Embryonic facial prominence (tissue), 1 donor: ENCODE data around the gene MIF4GD.
"Not testable (repeated sequence)": the region's sequence is repeated elsewhere in the genome, so short reads cannot be mapped to it uniquely, and the experiment has no call there.

Experiments
- DNase-seq: peaks from one replicate; pipeline ENCODE4 v3.0.0-alpha.2; 2016; ENCODE audit errors: extremely low spot score

The MIF4GD gene

DNA sequence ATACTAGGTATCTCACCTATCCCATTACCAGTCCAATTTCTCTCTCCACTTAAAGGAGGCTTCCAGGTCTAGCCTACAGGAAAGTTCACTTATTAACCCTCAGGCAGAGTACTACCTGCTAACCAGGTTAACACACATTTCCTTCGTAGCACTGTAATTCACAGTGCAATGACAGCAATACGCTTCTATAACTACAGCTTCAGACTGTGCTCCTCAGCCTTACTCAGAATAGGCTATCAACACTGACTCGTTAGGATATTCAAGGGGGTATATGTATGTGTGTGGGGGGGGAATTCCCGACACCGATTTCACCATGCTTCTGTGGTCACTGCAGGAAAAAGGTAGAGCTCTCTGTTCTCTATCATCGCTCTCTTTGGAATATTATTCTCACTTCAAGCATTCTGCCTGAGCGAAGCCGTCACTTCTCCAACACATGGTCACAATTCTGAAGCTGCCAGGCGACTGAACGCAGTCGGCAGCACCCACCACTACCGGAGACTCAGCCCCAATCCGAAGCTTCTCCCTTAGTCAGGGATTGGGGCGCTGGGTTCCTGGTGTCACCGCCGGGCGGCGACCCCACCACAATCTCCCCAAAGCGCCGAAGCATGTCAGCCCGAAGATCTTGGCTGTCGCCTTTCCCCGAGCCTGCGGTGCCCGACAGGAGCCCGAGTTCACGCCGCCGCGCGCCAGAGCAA is 10.2 kb downstream of the MIF4GD start:
- no peak for DNase-seq

DNA sequence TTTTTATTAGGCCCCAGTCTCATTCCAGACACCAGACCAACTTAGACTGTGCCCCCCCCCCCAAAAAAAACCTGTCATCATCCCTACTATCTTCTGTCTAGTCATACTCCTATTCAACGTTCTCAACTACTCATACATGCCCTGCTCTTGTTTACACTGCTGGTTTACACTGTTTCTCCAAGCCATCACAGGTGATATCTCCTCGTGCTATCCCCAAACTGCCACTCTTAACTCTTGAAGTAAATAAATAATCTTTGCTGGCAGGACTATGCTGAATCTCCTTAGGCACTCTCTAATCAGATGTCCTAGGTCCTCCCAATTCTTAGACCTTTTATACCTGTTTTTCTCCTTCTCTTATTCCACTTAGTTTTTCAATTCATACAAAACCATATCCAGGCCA is 13.8 kb downstream of the MIF4GD start:
- DNase-seq = not testable (repeated sequence)

- not testable (repeated sequence) for DNase-seq
These were observed 14.9 kb downstream of the MIF4GD start for GRCh38 chr17:75255954-75256698.

GRCh38 chr17:75252039-75252816 is 18.8 kb downstream of the MIF4GD start:
- DNase-seq = no peak

DNA sequence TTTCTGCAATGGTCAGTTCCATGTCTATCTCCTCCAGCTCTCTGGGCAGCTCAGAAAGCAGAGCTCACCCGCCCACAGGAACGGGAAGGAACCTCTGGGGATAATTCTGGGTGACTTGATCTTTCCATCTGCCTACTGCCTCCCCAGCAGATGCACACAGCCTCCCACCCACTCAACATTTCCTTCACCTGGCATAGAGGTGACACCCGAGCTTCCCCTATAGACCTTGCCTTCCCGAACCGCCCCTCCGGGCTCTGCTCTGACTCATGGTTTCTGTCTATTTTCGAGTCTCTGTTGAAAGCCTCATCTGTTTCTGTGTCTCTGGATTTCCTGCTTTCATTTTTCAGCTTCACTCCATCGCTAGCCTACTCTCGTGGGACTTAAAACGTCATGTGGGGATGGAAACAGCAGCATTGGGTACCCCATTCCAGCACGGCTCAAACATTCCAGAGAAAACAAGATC is 21.0 kb downstream of the MIF4GD start:
- no peak for DNase-seq

DNA sequence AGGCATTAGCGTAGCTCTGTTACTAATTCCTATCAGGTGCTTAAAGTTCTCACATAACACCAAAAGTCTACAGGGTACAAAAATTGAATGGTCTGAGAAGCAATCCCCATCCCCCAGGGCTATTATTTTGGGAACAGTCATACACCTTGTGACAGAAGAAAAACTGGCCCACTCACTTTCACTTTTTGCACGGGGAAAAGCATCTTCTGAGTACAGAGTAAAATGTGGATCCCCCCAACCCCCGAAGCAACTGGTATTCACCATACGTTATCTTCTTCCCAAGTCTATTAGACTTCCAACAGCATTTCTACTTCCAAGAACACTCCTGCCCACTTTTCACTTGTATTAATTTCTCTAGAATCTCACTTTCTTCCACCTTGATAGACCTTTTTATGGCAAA is 21.5 kb downstream of the MIF4GD start:
- DNase-seq = no peak

GRCh38 chr17:75246404-75246803 is 24.6 kb downstream of the MIF4GD start:
- no peak for DNase-seq

DNA sequence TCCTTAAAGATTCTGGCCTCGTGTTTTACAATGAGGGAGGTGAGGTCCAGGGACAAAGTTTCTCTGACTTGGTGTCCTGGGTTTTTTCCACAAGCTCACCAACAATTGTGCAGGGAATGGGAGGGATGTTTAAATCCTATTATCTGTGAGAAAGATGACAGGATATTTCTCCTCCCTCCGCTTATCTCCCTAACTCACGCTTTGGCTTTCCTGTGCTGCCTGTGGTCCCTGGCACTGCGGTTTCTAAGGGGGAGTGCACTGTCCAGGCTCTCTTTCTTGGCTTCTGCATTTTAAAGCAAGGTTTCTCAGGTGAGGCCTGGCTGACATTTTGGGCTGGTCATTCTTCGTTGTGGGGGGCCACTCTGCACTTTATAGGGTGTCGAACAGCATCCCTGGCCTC is 26.0 kb downstream of the MIF4GD start:
- no peak for DNase-seq

DNA sequence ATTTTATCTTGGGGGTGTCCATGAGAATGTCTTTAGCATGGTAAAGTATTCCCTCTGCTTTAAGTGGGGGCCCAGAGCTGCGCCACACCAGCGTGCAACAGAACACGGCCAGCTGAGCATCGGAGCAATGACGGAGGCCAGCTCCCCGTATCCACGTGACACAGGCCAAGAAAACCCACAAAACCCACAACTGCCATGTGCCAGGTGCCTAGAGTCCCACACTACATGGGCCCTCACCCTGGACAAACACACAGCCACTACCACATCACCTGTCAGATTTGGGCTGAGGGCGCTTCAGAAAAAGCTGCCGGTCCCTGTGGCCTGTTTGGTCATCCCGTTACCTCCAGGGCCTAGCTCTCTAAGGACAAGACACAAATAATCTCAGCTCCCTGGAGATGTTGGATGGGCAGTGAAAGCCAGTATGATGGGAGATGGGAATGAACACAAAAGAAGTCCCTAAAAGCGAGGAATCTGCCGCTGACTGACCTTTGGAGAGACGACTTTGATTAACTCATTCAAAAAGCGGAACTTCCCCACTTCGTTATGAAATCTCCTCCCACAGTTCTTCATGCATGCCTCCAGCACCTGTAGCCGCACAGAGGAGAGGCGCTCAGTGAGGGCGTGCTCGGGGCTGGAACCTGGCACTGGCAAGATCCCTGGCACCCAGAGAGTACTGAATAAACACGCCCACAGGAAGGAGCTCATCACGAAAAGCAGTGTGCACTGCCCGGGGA is 26.7 kb downstream of the MIF4GD start:
- no peak for DNase-seq

GRCh38 chr17:75242461-75243042 is 28.5 kb downstream of the MIF4GD start:
- no peak for DNase-seq

- no peak for DNase-seq
These were observed 29.0 kb downstream of the MIF4GD start for GRCh38 chr17:75241996-75242460.

- no peak for DNase-seq
These were observed 29.5 kb downstream of the MIF4GD start for GRCh38 chr17:75241502-75241901.

GRCh38 chr17:75241143-75241430 is 29.9 kb downstream of the MIF4GD start:
- DNase-seq = no peak

GRCh38 chr17:75240394-75241142 is 30.5 kb downstream of the MIF4GD start:
- DNase-seq = no peak

DNA sequence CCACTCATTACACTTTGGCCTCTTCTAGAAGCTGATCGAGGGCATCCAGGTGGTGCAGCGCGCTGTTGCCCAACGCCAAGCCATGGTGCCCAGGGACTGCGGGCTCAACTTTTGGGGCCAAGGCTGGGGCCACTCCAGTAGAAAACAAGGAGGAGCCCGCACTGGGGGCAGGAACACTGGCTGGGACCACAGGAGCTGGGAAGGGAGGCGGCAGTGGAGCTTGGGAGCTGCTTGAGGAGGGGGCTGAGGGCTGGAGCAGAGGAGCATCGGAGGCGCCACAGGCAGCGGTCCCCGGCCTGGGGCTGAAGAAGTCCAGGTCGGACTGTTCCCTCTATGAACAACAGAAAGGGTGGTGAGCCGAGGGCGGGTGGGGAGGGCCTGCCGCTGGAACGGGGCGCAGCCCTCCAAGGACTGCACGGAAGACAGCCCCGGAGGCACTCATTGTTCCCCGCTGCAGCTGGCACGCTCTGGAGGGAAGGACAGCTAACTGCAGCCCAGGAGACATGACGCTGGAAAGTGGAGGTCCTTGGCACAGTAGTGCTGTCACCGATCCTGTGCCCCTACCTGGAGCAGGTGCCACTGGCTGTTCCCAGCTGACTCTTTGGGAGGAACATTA is 31.1 kb downstream of the MIF4GD start:
- no peak for DNase-seq

DNA sequence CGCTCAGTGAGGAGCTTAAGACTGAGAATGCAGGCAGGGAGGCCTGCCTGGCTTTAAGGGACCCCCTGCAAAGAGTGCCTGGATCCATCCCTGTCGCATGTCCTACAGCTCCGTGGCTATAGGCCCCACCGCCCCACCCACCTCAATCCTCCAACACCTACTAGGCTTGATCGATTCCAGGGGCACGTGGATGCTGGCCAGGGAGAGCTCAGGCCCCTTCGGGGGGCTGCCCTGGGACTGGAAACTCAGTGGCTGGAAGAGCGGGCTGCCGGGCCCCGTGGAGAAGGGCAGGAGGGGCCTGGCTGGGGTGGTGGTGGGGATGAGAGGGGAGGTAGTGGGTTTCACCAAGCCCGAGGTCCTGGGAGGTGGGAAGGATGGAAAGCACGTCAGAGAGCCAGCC is 31.8 kb downstream of the MIF4GD start:
- DNase-seq = no peak

- no peak for DNase-seq
These were observed 32.3 kb downstream of the MIF4GD start for GRCh38 chr17:75238684-75239191.

GRCh38 chr17:75238020-75238580 is 32.9 kb downstream of the MIF4GD start:
- DNase-seq = no peak

GRCh38 chr17:75237100-75238014 is 33.7 kb downstream of the MIF4GD start:
- DNase-seq = no peak
